ENCODE results near the gene MAP4K3. TPM values are rescaled to one million over a fixed set of nuclear protein-coding genes. Genes with fewer than 3 reads are reported as not detected.

The MAP4K3 gene
- total RNA-seq, 4 donors from 2014 or later = 23.0 to 52.1 (median 31.8) TPM

GRCh38 chr2:39260087-39260486 lies 177.0 kb downstream of the MAP4K3 start:
- in situ Hi-C loops (cut with MboI; ENCODE audit: low sequenced_read_pairs in 4 of 4) = no loop called here
- DNase-seq (no peak), ATAC-seq (no peak)
- intact Hi-C loops (cut with DNase I; ENCODE audit: low total_unique reads) = no loop called here
- no peak overlapping the region for H3K4me3 ChIP-seq
- TF ChIP-seq POLR2A (IDR thresholded peaks at IDR 0.05) (no peak), CTCF (IDR thresholded peaks at IDR 0.05 in 4 of 5, conservative IDR thresholded peaks at IDR 0.05 in 1 of 5) (no peak)
- no peaks in the 10 kb centered on the region for H3K4me1 ChIP-seq
- H3K27me3 ChIP-seq = no peaks in the 10 kb centered on the region
- peaks cover 0 to 63% of the 10 kb centered on the region in 2 donors for H3K36me3 ChIP-seq
- H3K27ac ChIP-seq = no peak overlapping the region
- H3K9me3 ChIP-seq = no peaks in the 10 kb centered on the region

GRCh38 chr2:39256040-39256439 lies 181.0 kb downstream of the MAP4K3 start:
- no peak for DNase-seq
- intact Hi-C loops (cut with DNase I; ENCODE audit: low total_unique reads) = no loop called here
- ATAC-seq = no peak
- no peaks in the 10 kb centered on the region for H3K9me3 ChIP-seq
- no peak overlapping the region for H3K27ac ChIP-seq
- H3K4me1 ChIP-seq = no peaks in the 10 kb centered on the region
- H3K36me3 ChIP-seq = peaks cover 0 to 72% of the 10 kb centered on the region in 2 donors
- H3K4me3 ChIP-seq = no peak overlapping the region
- H3K27me3 ChIP-seq = no peaks in the 10 kb centered on the region
- in situ Hi-C loops (cut with MboI; ENCODE audit: low sequenced_read_pairs in 4 of 4) = no loop called here
- TF ChIP-seq CTCF (IDR thresholded peaks at IDR 0.05 in 4 of 5, conservative IDR thresholded peaks at IDR 0.05 in 1 of 5) (no peak), POLR2A (IDR thresholded peaks at IDR 0.05) (no peak)

GRCh38 chr2:39252888-39253518 lies 184.1 kb downstream of the MAP4K3 start:
- in situ Hi-C loops (cut with MboI; ENCODE audit: low sequenced_read_pairs in 4 of 4) = no loop called here
- DNase-seq (no peak), ATAC-seq (no peak)
- Histone ChIP-seq H3K36me3 (peaks cover 0 to 76% of the 10 kb centered on the region in 2 donors), H3K27ac (no peak overlapping the region), H3K4me3 (no peak overlapping the region), H3K27me3 (no peaks in the 10 kb centered on the region), H3K4me1 (no peaks in the 10 kb centered on the region), H3K9me3 (no peaks in the 10 kb centered on the region)
- intact Hi-C loops (cut with DNase I; ENCODE audit: low total_unique reads) = no loop called here
- no peak for TF ChIP-seq CTCF (IDR thresholded peaks at IDR 0.05 in 4 of 5, conservative IDR thresholded peaks at IDR 0.05 in 1 of 5)
- TF ChIP-seq POLR2A (IDR thresholded peaks at IDR 0.05) = no peak

DNA sequence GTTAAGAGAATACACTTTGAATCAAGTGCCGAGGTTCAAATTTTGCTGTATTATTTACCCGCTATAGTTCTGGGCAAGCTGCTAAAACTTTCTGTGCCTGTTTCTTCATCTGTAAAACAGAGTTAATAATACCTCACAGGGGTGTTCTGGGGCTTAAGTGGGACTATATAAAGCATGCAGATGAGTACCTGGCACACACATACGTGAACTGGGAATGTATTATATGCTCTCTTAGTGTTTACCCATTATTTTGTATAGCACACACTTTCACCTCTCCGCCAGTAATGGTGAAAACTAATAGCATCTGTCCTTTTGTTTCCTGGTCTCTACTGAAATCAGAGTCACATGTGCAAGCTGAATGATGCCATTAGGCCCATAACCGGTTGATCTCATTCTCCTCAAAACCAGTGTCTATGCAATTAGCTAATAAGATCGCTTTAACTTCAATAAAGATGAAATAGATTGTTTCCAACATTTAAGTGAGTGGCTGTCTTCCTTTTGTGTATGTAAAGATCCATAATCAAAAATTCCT lies 189.5 kb downstream of the MAP4K3 start:
- TF ChIP-seq POLR2A (IDR thresholded peaks at IDR 0.05) (no peak), CTCF (IDR thresholded peaks at IDR 0.05 in 4 of 5, conservative IDR thresholded peaks at IDR 0.05 in 1 of 5) (no peak)
- intact Hi-C loops (cut with DNase I; ENCODE audit: low total_unique reads) = no loop called here

More for the DNA sequence above, 189.5 kb downstream of the MAP4K3 start:
- no peaks in the 10 kb centered on the region for H3K4me1 ChIP-seq
- DNase-seq (no peak), ATAC-seq (no peak)
- no peaks in the 10 kb centered on the region for H3K9me3 ChIP-seq
- in situ Hi-C loops (cut with MboI; ENCODE audit: low sequenced_read_pairs in 4 of 4) = no loop called here
- H3K27me3 ChIP-seq = no peaks in the 10 kb centered on the region
- peaks cover 0 to 41% of the 10 kb centered on the region in 2 donors for H3K36me3 ChIP-seq
- H3K27ac ChIP-seq = no peak overlapping the region
- H3K4me3 ChIP-seq = no peak overlapping the region
